ENCODE data around the gene HCAR1.
"Not testable (repeated sequence)": the region's sequence is repeated elsewhere in the genome, so short reads cannot be mapped to it uniquely, and the experiment has no call there.

HCAR1 gene

GRCh38 chr12:122730215-122731014 is at the start of gene HCAR1:
HCAR1 (minus strand) TSS chr12:122730844; CDS start chr12:122730339, 505 bp downstream.
- DNase-seq, result peak; percentile 30

GRCh38 chr12:122757568-122757967 is 26.9 kb upstream of the HCAR1 start:
- no peak for DNase-seq

GRCh38 chr12:122754790-122755189 is 24.1 kb upstream of the HCAR1 start:
- DNase-seq, result no peak

- no peak for DNase-seq
These were observed 22.6 kb upstream of the HCAR1 start for GRCh38 chr12:122753319-122753650.

- peak; percentile 99 for DNase-seq
These were observed 22.0 kb upstream of the HCAR1 start, which contains the start of gene DENR for GRCh38 chr12:122752464-122753318. DENR (plus strand) TSS chr12:122752824; CDS start chr12:122753702, 878 bp downstream.

GRCh38 chr12:122750781-122751515 is 20.3 kb upstream of the HCAR1 start:
- DNase-seq, result not testable (repeated sequence)

- no peak for DNase-seq
These were observed 19.1 kb upstream of the HCAR1 start for GRCh38 chr12:122749569-122750332.

GRCh38 chr12:122747224-122748135 is 16.8 kb upstream of the HCAR1 start:
- no peak for DNase-seq

GRCh38 chr12:122743895-122744525 is 13.4 kb upstream of the HCAR1 start:
- DNase-seq, result no peak

- no peak for DNase-seq
These were observed 9.7 kb upstream of the HCAR1 start for GRCh38 chr12:122740351-122740750.

- DNase-seq, result no peak
These were observed 7.9 kb upstream of the HCAR1 start for GRCh38 chr12:122738571-122738970.

GRCh38 chr12:122732611-122733010 is 2.0 kb upstream of the HCAR1 start:
- no peak for DNase-seq

GRCh38 chr12:122732170-122732569 is 1.5 kb upstream of the HCAR1 start:
- DNase-seq, result no peak

GRCh38 chr12:122729583-122730214 is 945 bp downstream of the HCAR1 start:
- no peak for DNase-seq

- DNase-seq, result no peak
These were observed 4.5 kb downstream of the HCAR1 start for GRCh38 chr12:122726080-122726558.

- no peak for DNase-seq
These were observed 5.1 kb downstream of the HCAR1 start for GRCh38 chr12:122725452-122726079.

- DNase-seq, result no peak
These were observed 5.9 kb downstream of the HCAR1 start for GRCh38 chr12:122724641-122725243.

GRCh38 chr12:122722387-122722786 is 8.3 kb downstream of the HCAR1 start:
- DNase-seq, result no peak

- DNase-seq, result no peak
These were observed 9.5 kb downstream of the HCAR1 start for GRCh38 chr12:122721057-122721545.
